ENCODE measurements around the gene HMCN2. TPM values are rescaled to one million over a fixed set of nuclear protein-coding genes. Genes with fewer than 3 reads are reported as not detected.

The HMCN2 gene
- total and polyA plus RNA-seq, 2 donors: 0.90 to 2.2 TPM

GRCh38 chr9:130448771-130449603 lies 183.4 kb downstream of the HMCN2 start:
- Histone ChIP-seq H3K4me3 (ENCODE audit: low read length in 2 of 2) (no peak overlapping the region), H3K36me3 (ENCODE audit: control insufficient read depth in 2 of 2, insufficient read depth in 2 of 2, low read length in 1 of 2) (no peaks in the 10 kb centered on the region), H3K27ac (ENCODE audit: low read depth in 1 of 2, low read length in 1 of 2) (no peak overlapping the region), H3K27me3 (ENCODE audit: control insufficient read depth in 2 of 2, insufficient read depth in 1 of 2, low read length in 1 of 2) (peaks cover 24 to 81% of the 10 kb centered on the region in 2 donors), H3K9me3 (ENCODE audit: control insufficient read depth in 2 of 2, insufficient read depth in 1 of 2, low read length in 1 of 2) (no peaks in the 10 kb centered on the region), H3K4me1 (ENCODE audit: control insufficient read depth in 2 of 2, insufficient read depth in 2 of 2, low read length in 2 of 2) (peaks cover 3 to 8% of the 10 kb centered on the region in 2 donors)
- 95% methylated on average over 10 of the region's 10 CpGs for WGBS
- no peak for DNase-seq (ENCODE audit: low read depth in 6 of 9, low spot score in 9 of 9)

DNA sequence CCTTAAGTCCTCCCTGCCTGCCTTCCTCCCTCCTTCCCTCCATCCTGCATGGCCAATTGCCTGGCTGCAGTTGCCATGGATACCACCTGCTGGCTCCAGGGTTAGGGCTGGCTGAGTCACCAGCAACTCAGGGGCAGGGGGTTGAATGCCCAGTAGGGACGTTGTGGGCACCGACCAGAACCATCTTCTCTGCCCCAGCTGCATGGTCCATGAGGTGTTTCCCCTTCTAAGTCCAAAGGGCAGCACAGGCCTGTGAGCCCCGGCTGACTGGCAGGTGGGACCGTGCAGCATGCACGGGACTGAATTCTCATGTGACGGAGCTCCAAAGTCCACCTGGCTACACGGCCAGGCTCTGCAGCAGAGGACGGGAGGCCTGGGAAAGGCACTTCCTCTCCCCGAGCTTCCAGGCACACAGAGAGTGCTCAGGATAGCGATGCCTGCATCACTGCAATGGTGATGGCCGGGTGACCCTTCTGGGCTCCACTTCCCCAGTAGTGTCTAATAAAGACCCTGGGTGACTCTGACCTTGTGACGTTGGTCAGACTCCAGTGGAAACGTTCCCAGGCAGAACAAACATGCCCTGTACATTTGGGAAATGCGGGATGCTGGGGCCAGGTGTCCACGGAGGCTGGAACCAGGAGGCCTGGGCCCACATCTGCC lies 184.9 kb downstream of the HMCN2 start:
- no peak overlapping the region for H3K27ac ChIP-seq (ENCODE audit: low read depth in 1 of 2, low read length in 1 of 2)
- no peak overlapping the region for H3K4me3 ChIP-seq (ENCODE audit: low read length in 2 of 2)
- no peak for DNase-seq (ENCODE audit: low read depth in 6 of 9, low spot score in 9 of 9)

GRCh38 chr9:130451004-130451390 lies 185.4 kb downstream of the HMCN2 start:
- no peak overlapping the region for H3K27ac ChIP-seq (ENCODE audit: low read depth in 1 of 2, low read length in 1 of 2)
- peaks cover 0 to 3% of the 10 kb centered on the region in 2 donors for H3K4me1 ChIP-seq (ENCODE audit: control insufficient read depth in 2 of 2, insufficient read depth in 2 of 2, low read length in 2 of 2)

More for the DNA sequence above, 184.9 kb downstream of the HMCN2 start:
- H3K9me3 ChIP-seq (ENCODE audit: control insufficient read depth in 2 of 2, insufficient read depth in 1 of 2, low read length in 1 of 2): no peaks in the 10 kb centered on the region
- WGBS: 81% methylated on average over 15 of the region's 15 CpGs
- H3K4me1 ChIP-seq (ENCODE audit: control insufficient read depth in 2 of 2, insufficient read depth in 2 of 2, low read length in 2 of 2): peaks cover 0 to 4% of the 10 kb centered on the region in 2 donors
- no peaks in the 10 kb centered on the region for H3K36me3 ChIP-seq (ENCODE audit: control insufficient read depth in 2 of 2, insufficient read depth in 2 of 2, low read length in 1 of 2)
- H3K27me3 ChIP-seq (ENCODE audit: control insufficient read depth in 2 of 2, insufficient read depth in 1 of 2, low read length in 1 of 2): peaks cover 9 to 67% of the 10 kb centered on the region in 2 donors

DNA sequence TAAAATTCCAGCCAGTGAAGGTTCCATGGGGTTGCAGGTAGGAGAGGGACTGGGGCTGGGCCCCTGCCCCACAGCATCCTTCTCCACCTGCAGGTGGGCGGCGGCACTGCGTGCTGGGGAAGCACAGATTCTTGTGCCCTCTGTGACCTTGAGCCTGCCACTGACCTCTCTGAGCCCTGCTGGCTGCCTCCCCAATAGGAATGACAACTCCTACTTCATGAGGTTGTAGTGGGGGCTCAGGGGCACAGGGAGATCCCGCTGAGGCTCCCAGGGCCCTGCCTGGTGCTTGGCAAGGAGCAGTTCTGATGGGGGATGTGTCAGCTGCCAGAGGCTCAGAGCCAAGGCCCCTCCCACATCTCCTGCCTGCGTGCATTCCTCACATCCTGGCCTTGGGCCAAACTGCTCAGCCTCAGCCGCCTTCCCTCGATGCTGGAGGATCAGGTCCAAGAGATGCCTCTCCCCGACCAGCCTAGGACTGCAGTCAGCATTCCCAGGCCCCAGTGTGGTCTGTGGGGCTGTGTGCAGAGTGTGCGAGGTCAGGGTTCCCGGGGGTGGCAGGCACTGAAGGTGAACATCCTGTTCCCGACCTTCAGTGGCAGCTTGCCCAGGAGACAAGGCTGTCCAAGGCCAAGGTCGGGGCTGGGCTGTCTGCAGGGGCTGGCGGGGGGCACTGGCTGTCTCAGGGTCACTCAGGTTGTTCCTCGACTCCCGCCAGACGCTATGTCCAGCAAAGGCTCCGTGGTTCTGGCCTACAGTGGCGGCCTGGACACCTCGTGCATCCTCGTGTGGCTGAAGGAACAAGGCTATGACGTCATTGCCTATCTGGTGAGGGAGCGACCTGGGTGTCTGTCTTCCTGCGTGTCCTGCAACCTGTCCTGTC lies 186.2 kb downstream of the HMCN2 start:
- Histone ChIP-seq H3K9me3 (ENCODE audit: control insufficient read depth in 2 of 2, insufficient read depth in 1 of 2, low read length in 1 of 2) (no peaks in the 10 kb centered on the region), H3K36me3 (ENCODE audit: control insufficient read depth in 2 of 2, insufficient read depth in 2 of 2, low read length in 1 of 2) (no peaks in the 10 kb centered on the region), H3K4me1 (ENCODE audit: control insufficient read depth in 2 of 2, insufficient read depth in 2 of 2, low read length in 2 of 2) (peaks cover 0 to 2% of the 10 kb centered on the region in 2 donors), H3K4me3 (ENCODE audit: low read length in 2 of 2) (no peak overlapping the region), H3K27me3 (ENCODE audit: control insufficient read depth in 2 of 2, insufficient read depth in 1 of 2, low read length in 1 of 2) (peaks cover 2 to 54% of the 10 kb centered on the region in 2 donors), H3K27ac (ENCODE audit: low read depth in 1 of 2, low read length in 1 of 2) (no peak overlapping the region)
- peak in 2 of 9 donors; percentile 8 to 35 for DNase-seq (ENCODE audit: low read depth in 6 of 9, low spot score in 9 of 9)
- WGBS: 60% methylated on average over 23 of the region's 23 CpGs

More at GRCh38 chr9:130451004-130451390, 185.4 kb downstream of the HMCN2 start:
- H3K9me3 ChIP-seq (ENCODE audit: control insufficient read depth in 2 of 2, insufficient read depth in 1 of 2, low read length in 1 of 2): no peaks in the 10 kb centered on the region
- H3K36me3 ChIP-seq (ENCODE audit: control insufficient read depth in 2 of 2, insufficient read depth in 2 of 2, low read length in 1 of 2): no peaks in the 10 kb centered on the region
- H3K4me3 ChIP-seq (ENCODE audit: low read length in 2 of 2): no peak overlapping the region
- 57% methylated on average over 14 of the region's 14 CpGs for WGBS
- H3K27me3 ChIP-seq (ENCODE audit: control insufficient read depth in 2 of 2, insufficient read depth in 1 of 2, low read length in 1 of 2): peaks cover 6 to 62% of the 10 kb centered on the region in 2 donors
- no peak for DNase-seq (ENCODE audit: low read depth in 6 of 9, low spot score in 9 of 9)

DNA sequence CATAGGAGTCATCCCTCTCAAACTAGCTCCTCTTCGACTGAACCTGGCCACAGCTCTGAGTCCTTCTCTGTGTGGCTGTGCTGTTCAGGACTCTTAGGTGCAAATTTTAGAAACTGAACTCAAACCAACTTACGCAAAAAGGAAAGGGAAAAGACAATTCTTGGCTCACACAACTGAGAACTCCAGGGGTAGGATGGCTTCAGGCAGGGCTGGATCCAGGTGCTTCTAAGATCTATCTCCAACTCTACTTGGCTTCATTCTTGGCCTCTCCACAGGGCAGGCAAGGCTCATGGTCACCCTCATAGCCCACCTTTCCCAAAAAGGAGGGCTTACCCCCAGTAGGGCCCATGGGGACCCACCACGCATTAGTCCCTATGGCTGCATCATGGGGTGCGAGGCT lies 187.3 kb downstream of the HMCN2 start:
- H3K27me3 ChIP-seq (ENCODE audit: control insufficient read depth in 2 of 2, insufficient read depth in 1 of 2, low read length in 1 of 2): peaks cover 0 to 44% of the 10 kb centered on the region in 2 donors
- H3K36me3 ChIP-seq (ENCODE audit: control insufficient read depth in 2 of 2, insufficient read depth in 2 of 2, low read length in 1 of 2): no peaks in the 10 kb centered on the region
- 95% methylated on average over 4 of the region's 4 CpGs for WGBS
- DNase-seq (ENCODE audit: low read depth in 6 of 9, low spot score in 9 of 9): no peak
- no peak overlapping the region for H3K4me3 ChIP-seq (ENCODE audit: low read length in 2 of 2)
- no peaks in the 10 kb centered on the region for H3K9me3 ChIP-seq (ENCODE audit: control insufficient read depth in 2 of 2, insufficient read depth in 1 of 2, low read length in 1 of 2)
- H3K4me1 ChIP-seq (ENCODE audit: control insufficient read depth in 2 of 2, insufficient read depth in 2 of 2, low read length in 2 of 2): no peaks in the 10 kb centered on the region
- H3K27ac ChIP-seq (ENCODE audit: low read depth in 1 of 2, low read length in 1 of 2): no peak overlapping the region

GRCh38 chr9:130453487-130453886 lies 187.9 kb downstream of the HMCN2 start:
- DNase-seq (ENCODE audit: low read depth in 6 of 9, low spot score in 9 of 9): no peak
- H3K27me3 ChIP-seq (ENCODE audit: control insufficient read depth in 2 of 2, insufficient read depth in 1 of 2, low read length in 1 of 2): peaks cover 0 to 39% of the 10 kb centered on the region in 2 donors
- H3K9me3 ChIP-seq (ENCODE audit: control insufficient read depth in 2 of 2, insufficient read depth in 1 of 2, low read length in 1 of 2): no peaks in the 10 kb centered on the region
- no peaks in the 10 kb centered on the region for H3K36me3 ChIP-seq (ENCODE audit: control insufficient read depth in 2 of 2, insufficient read depth in 2 of 2, low read length in 1 of 2)
- H3K27ac ChIP-seq (ENCODE audit: low read depth in 1 of 2, low read length in 1 of 2): no peak overlapping the region
- no peaks in the 10 kb centered on the region for H3K4me1 ChIP-seq (ENCODE audit: control insufficient read depth in 2 of 2, insufficient read depth in 2 of 2, low read length in 2 of 2)
- no peak overlapping the region for H3K4me3 ChIP-seq (ENCODE audit: low read length in 2 of 2)
- 46% methylated on average over 7 of the region's 7 CpGs for WGBS

GRCh38 chr9:130454096-130454811 lies 188.7 kb downstream of the HMCN2 start:
- WGBS: 94% methylated on average over 10 of the region's 10 CpGs
- Histone ChIP-seq H3K36me3 (ENCODE audit: control insufficient read depth in 2 of 2, insufficient read depth in 2 of 2, low read length in 1 of 2) (no peaks in the 10 kb centered on the region), H3K27ac (ENCODE audit: low read depth in 1 of 2, low read length in 1 of 2) (no peak overlapping the region), H3K27me3 (ENCODE audit: control insufficient read depth in 2 of 2, insufficient read depth in 1 of 2, low read length in 1 of 2) (peaks cover 0 to 46% of the 10 kb centered on the region in 2 donors), H3K4me1 (ENCODE audit: control insufficient read depth in 2 of 2, insufficient read depth in 2 of 2, low read length in 2 of 2) (no peaks in the 10 kb centered on the region), H3K4me3 (ENCODE audit: low read length in 2 of 2) (no peak overlapping the region), H3K9me3 (ENCODE audit: control insufficient read depth in 2 of 2, insufficient read depth in 1 of 2, low read length in 1 of 2) (no peaks in the 10 kb centered on the region)
- DNase-seq (ENCODE audit: low read depth in 6 of 9, low spot score in 9 of 9): no peak

DNA sequence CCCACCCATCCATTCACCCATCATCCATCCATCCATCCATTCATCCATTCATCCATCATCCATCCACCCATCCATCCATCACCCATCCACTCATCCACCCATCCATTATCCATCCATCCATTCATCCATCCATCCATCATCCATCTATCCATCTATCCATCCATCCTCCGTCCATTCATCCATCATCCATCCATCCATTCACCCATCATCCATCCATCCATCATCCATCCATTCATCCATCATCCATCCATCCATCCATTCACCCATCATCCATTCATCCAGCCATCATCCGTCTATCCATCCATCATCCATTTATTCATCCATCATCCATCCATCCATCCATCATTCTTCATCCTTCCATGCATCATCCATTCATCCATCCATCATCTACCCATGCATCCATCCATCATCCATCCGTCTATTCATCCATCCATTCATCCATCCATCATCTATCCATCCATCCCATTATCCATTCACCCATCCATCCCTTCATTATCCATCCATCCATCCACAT lies 189.3 kb downstream of the HMCN2 start:
- Histone ChIP-seq H3K36me3 (ENCODE audit: control insufficient read depth in 2 of 2, insufficient read depth in 2 of 2, low read length in 1 of 2) (no peaks in the 10 kb centered on the region), H3K9me3 (ENCODE audit: control insufficient read depth in 2 of 2, insufficient read depth in 1 of 2, low read length in 1 of 2) (no peaks in the 10 kb centered on the region), H3K4me1 (ENCODE audit: control insufficient read depth in 2 of 2, insufficient read depth in 2 of 2, low read length in 2 of 2) (no peaks in the 10 kb centered on the region), H3K27ac (ENCODE audit: low read depth in 1 of 2, low read length in 1 of 2) (no peak overlapping the region), H3K4me3 (ENCODE audit: low read length in 2 of 2) (no peak overlapping the region), H3K27me3 (ENCODE audit: control insufficient read depth in 2 of 2, insufficient read depth in 1 of 2, low read length in 1 of 2) (peaks cover 2 to 44% of the 10 kb centered on the region in 2 donors)
- 97% methylated on average over 3 of the region's 3 CpGs for WGBS
- no peak for DNase-seq (ENCODE audit: low read depth in 6 of 9, low spot score in 9 of 9)
